ENCODE measurements around the gene GYPC.

GYPC gene

GRCh38 chr2:126652323-126652891 lies 3.6 kb upstream of the GYPC start:
- DNase-seq, result no peak

GRCh38 chr2:126653109-126653508 lies 2.8 kb upstream of the GYPC start:
- DNase-seq, result no peak

GRCh38 chr2:126653761-126654160 lies 2.2 kb upstream of the GYPC start:
- no peak for DNase-seq

GRCh38 chr2:126655051-126655450 lies 907 bp upstream of the GYPC start:
- no peak for DNase-seq

GRCh38 chr2:126656431-126657147 lies 631 bp downstream of the GYPC start:
- peak; percentile 44 for DNase-seq

- DNase-seq, result peak; percentile 90
Observed at GRCh38 chr2:126657148-126657635, 1.2 kb downstream of the GYPC start.

- peak; percentile 98 for DNase-seq
Observed at GRCh38 chr2:126657636-126658318, 1.8 kb downstream of the GYPC start.

GRCh38 chr2:126658319-126658904 lies 2.5 kb downstream of the GYPC start:
- no peak for DNase-seq

- DNase-seq, result peak; percentile 12
Observed at GRCh38 chr2:126658905-126659561, 3.1 kb downstream of the GYPC start.

GRCh38 chr2:126659562-126660467 lies 3.9 kb downstream of the GYPC start:
- DNase-seq, result no peak

GRCh38 chr2:126660971-126661370 lies 5.0 kb downstream of the GYPC start:
- DNase-seq, result no peak

- no peak for DNase-seq
Observed at GRCh38 chr2:126661702-126662500, 5.9 kb downstream of the GYPC start.

- no peak for DNase-seq
Observed at GRCh38 chr2:126662621-126663020, 6.7 kb downstream of the GYPC start.

GRCh38 chr2:126663184-126663963 lies 7.4 kb downstream of the GYPC start:
- DNase-seq, result no peak

GRCh38 chr2:126664234-126664633 lies 8.3 kb downstream of the GYPC start:
- DNase-seq, result no peak

GRCh38 chr2:126664639-126665038 lies 8.7 kb downstream of the GYPC start:
- DNase-seq, result no peak

- no peak for DNase-seq
Observed at GRCh38 chr2:126665483-126665882, 9.5 kb downstream of the GYPC start.

GRCh38 chr2:126668254-126668653 lies 12.3 kb downstream of the GYPC start:
- DNase-seq, result no peak

- no peak for DNase-seq
Observed at GRCh38 chr2:126669772-126670171, 13.8 kb downstream of the GYPC start.

GRCh38 chr2:126671488-126671887 lies 15.5 kb downstream of the GYPC start:
- DNase-seq, result no peak

All from fibroblast of upper back skin (primary cell).